Neuron (in vitro differentiated cells): ENCODE results near the gene RASSF9.

Experiments
- H2AFZ ChIP-seq: one replicate; pipeline ENCODE4 v1.6.1; 2013; ENCODE audit warnings: low read depth, mild to moderate bottlenecking, inconsistent platforms, low read length, moderate library complexity
- H3K27me3 ChIP-seq: one replicate; pipeline ENCODE4 v1.6.1; 2013; ENCODE audit warnings: low read length; ENCODE audit not compliant: insufficient read depth
- H3K36me3 ChIP-seq: one replicate; pipeline ENCODE4 v1.6.1; 2013; ENCODE audit warnings: low read length; ENCODE audit not compliant: insufficient read depth
- H3K4me1 ChIP-seq: one replicate; pipeline ENCODE4 v1.6.1; 2013; ENCODE audit warnings: low read length; ENCODE audit not compliant: insufficient read depth
- H3K4me3 ChIP-seq: 2 replicates; pipeline ENCODE4 v1.5.1; 2013; ENCODE audit warnings: mild to moderate bottlenecking, low read length, moderate library complexity
- H3K9me3 ChIP-seq: one replicate; pipeline ENCODE4 v1.6.1; 2013; ENCODE audit warnings: low read length

Gene RASSF9

DNA sequence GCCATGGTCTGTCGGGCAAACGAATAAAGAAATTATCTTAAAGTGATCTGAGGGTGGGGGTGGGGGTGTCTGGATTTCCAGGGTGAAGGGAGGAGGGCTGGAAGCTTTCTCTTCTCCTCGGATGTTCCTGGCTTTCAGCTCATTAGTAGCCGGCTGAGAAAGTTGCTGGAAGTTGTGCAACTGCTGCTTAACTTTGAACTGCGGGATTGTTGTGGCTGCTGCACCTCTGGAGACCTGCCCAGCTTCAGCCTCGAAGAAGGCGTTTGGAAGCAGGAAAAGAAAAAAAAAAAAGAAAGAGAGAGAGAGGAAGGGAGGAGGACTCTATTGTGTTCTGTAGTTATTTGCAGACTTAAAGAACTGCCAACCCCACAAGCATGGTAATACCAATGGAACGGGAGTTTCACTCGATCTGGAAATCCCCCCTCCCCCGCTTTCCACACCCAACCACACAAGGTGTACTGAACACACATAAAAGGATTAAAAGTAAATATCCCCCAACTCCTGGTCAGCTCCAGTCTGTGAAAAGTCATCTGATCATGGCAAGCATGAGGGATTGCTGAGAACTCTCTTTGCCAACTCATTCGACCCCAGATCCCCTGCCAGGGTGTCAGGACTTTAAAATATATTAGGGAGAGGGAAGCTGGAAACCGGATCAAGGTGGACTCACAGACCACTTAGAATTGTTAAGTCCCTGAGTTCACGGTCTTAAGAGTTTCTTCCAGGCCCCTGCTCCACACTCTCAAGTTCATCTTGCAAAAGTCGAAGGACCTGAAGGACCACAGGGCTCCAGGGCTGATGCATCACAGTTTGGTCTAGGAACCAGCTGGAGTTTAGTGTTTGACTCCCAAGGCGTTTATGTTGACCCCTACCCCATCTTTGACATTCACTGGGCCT, at the start of gene RASSF9:
Gene RASSF9, minus strand, starts transcription at position 213 of the 894 bp plus-strand sequence. Its CDS starts 208 bp downstream, at position 5.
- Histone ChIP-seq H3K4me1 (no peaks in the 10 kb centered on the region), H3K4me3 (no peak within 1 kb of the TSS), H3K36me3 (no peaks in the 10 kb centered on the region), H3K9me3 (no peaks in the 10 kb centered on the region), H2AFZ (no peak within 1 kb of the TSS), H3K27me3 (no peaks in the 10 kb centered on the region)

DNA sequence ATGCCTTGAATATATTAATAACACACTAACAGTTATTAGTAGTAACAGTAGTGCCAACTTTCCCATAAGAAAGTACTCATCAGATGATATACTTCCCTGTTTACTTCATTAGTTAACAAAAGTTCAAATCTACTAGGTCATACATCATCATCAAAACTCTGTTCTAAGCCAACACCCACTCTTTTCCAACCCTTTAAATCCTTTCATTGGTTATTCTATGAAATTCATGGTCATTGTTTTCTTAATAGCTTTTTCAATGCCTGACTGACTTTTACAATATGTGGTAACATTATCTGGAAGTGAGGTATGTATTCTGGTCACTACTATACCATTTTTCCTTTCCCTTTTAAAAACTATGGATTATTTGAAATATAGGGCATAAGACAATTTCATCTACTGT, 47.6 kb upstream of the RASSF9 start:
- no peak overlapping the region for H2AFZ ChIP-seq
- no peaks in the 10 kb centered on the region for H3K4me1 ChIP-seq
- H3K4me3 ChIP-seq, result no peak overlapping the region
- no peaks in the 10 kb centered on the region for H3K9me3 ChIP-seq
- no peaks in the 10 kb centered on the region for H3K36me3 ChIP-seq
- peaks cover 2% of the 10 kb centered on the region for H3K27me3 ChIP-seq

DNA sequence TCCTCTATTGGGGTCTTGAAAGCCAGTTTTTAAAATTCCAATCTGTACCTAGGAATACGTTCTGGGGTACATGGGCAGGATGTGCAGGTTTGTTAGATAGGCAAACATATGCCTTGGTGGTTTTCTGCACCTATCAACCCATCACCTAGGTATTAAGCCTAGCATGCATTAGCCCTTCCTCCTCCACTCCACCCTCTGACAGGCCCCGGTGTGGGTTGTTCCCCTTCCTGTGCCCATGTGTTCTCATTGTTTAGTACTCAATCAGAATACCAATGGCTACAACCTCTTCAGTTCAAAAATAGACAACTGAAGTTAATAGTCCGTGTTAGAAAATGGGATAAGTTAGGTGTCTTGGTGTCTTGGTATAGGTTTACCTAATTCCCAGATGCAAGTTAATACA, 41.2 kb upstream of the RASSF9 start:
- H3K4me3 ChIP-seq, result no peak overlapping the region
- no peak overlapping the region for H2AFZ ChIP-seq
- H3K4me1 ChIP-seq, result peaks cover 4% of the 10 kb centered on the region
- no peaks in the 10 kb centered on the region for H3K27me3 ChIP-seq
- H3K36me3 ChIP-seq, result no peaks in the 10 kb centered on the region
- no peaks in the 10 kb centered on the region for H3K9me3 ChIP-seq

DNA sequence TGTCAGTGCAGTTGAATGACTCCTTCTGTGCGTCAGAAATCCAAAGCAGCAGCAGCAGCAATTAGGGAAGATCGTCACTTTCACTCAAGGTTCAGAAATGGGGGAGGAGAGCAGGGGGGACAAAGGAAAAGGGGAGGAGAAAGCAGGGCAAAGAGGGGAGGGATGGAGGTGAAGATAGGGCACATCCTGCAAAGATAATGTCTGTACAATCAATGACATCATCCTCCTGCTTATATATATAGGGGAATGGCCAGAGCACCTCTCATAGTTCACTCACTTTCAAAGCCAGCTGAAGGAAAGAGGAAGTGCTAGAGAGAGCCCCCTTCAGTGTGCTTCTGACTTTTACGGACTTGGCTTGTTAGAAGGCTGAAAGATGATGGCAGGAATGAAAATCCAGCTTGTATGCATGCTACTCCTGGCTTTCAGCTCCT, 37.8 kb upstream of the RASSF9 start, which contains the start of gene NTS:
Gene NTS, plus strand, starts transcription at position 265 of the 431 bp plus-strand sequence. Its CDS starts 109 bp downstream, at position 374.
- H3K9me3 ChIP-seq, result no peaks in the 10 kb centered on the region
- H3K36me3 ChIP-seq, result no peaks in the 10 kb centered on the region
- H2AFZ ChIP-seq, result peak within 1 kb of the TSS; percentile 40
- peak within 1 kb of the TSS; percentile 35 for H3K4me3 ChIP-seq
- no peaks in the 10 kb centered on the region for H3K27me3 ChIP-seq
- H3K4me1 ChIP-seq, result peaks cover 4% of the 10 kb centered on the region

DNA sequence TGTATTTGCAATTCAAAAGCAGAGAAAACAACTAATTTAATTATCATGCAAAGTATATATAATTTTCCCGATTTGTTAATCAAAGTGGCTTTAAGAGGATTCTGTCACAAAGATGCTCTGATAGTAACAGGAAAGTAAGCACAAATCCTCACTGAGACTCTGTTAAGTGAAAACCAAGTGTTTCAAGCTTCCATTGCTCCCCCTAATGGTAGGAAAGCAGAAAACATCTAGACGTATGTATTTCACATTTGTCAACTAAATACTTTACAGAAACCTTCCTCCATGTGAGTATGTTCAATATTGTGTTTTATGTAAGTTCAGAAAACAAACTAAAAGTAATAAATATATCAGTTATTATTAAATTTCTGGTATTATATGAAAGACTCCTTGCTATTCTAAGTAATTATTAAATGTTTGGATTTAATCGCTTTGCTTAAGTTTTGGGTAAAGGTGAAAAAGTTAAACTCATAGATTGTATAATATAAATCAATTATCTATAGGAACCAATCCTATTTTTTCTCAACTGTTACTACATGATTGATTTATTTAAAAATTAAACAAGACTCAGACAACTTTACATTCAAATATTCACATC, 36.4 kb upstream of the RASSF9 start:
- no peaks in the 10 kb centered on the region for H3K27me3 ChIP-seq
- H3K4me3 ChIP-seq, result no peak overlapping the region
- no peak overlapping the region for H2AFZ ChIP-seq
- no peaks in the 10 kb centered on the region for H3K9me3 ChIP-seq
- H3K4me1 ChIP-seq, result peaks cover 4% of the 10 kb centered on the region
- no peaks in the 10 kb centered on the region for H3K36me3 ChIP-seq

DNA sequence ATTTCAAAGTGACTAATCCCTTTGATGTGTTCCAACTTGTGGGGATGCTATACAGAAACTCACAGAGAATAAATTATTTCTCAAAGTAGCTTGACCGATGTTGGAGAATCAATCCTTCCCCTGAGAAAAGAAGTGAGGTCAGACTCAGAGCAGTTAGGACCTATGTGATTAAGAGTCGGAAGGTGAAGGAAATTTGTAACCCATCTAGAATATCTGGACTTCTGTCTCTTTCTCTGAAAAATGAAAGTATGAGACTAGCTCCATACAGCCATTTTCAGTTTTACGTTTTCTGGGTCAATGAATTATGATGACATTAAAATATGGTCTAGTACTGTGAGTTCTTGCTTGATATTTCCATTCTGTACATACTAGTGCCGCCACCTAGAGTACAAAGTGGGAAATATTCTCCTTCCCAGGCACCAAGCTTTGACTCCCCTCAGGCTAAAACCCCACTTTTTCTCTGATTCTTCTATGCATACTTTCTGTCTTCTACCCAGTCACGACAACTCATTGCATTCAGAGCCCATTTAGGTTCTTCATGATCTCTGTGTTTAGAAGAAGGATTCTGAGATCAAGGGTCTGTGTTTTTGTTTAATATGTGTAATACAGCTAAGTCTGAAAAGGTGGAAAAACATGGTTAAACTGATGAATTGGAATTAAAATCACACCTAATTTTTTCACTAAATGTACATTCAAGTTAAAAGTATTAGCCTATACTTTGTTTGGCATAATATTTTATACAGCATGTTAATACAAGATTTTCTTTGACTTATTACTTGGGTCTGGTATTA, 31.0 kb upstream of the RASSF9 start:
- Histone ChIP-seq H3K36me3 (no peaks in the 10 kb centered on the region), H3K4me3 (no peak overlapping the region), H2AFZ (no peak overlapping the region), H3K27me3 (no peaks in the 10 kb centered on the region), H3K4me1 (no peaks in the 10 kb centered on the region), H3K9me3 (no peaks in the 10 kb centered on the region)

DNA sequence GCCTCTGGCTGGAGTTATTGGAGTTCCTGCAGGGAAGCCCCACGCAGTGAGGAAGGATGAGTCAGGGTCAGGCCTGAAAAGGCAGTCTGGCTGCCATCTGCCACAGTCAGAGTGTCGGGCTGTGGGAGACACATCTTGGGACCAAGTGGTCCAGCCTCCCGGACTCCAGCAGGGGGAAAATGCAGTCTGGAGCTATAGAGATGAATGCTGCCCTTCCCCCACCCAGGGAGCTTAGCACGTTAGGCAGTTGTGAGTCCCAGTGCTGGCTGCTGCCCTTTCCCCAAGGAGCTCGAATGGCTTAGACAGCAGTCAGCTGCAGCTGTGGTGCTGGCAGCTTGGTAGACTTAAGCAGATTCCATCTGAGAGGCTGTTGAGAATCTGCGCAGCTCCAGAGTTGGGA, 29.7 kb upstream of the RASSF9 start:
- Histone ChIP-seq H3K4me1 (no peaks in the 10 kb centered on the region), H3K4me3 (no peak overlapping the region)

DNA sequence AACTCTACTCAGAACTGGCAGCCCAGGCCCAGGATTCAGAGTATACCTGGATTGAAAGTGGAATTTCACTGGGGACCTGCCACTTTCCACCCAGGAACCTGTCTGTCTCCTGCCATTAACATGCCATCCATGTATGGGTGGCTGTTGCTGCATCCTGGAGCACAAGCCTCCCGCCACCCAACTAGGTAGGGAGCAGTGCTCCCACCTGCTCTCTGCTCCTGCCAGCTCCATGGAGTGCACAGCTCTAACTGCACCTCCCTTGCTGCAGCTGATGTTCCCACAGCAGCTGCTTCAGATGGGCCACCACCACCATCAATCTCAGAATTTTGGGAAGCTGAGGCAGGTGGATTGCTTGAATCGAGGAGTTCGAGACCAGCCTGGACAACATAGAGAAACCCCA, 20.8 kb upstream of the RASSF9 start:
- Histone ChIP-seq H3K9me3 (no peaks in the 10 kb centered on the region), H2AFZ (no peak overlapping the region), H3K4me3 (no peak overlapping the region), H3K27me3 (no peaks in the 10 kb centered on the region), H3K4me1 (no peaks in the 10 kb centered on the region), H3K36me3 (no peaks in the 10 kb centered on the region)

More for the DNA sequence above, 29.7 kb upstream of the RASSF9 start:
- no peaks in the 10 kb centered on the region for H3K9me3 ChIP-seq
- H3K27me3 ChIP-seq, result no peaks in the 10 kb centered on the region
- H2AFZ ChIP-seq, result no peak overlapping the region
- no peaks in the 10 kb centered on the region for H3K36me3 ChIP-seq

DNA sequence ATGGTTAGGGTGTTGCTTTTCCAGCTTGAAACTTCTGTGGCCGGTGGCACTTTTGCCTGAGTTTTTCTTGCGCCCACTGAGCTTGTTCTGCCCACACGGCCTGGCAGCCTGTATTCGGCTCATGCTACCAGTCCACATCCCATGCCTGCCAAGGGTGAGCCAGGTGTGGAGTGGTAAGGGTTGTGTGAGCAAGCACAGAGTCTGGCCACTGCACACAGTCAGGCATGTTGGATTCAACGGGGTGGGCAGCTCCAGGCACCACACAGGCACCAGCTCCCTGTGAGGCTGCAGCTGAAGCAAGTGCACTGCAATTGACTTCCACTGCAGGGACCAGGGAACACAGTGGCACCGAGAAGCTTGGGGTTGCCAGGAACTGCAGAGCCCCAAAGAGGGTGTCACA, 19.1 kb upstream of the RASSF9 start:
- Histone ChIP-seq H2AFZ (no peak overlapping the region), H3K4me1 (no peaks in the 10 kb centered on the region), H3K4me3 (no peak overlapping the region), H3K9me3 (no peaks in the 10 kb centered on the region), H3K27me3 (no peaks in the 10 kb centered on the region), H3K36me3 (no peaks in the 10 kb centered on the region)

DNA sequence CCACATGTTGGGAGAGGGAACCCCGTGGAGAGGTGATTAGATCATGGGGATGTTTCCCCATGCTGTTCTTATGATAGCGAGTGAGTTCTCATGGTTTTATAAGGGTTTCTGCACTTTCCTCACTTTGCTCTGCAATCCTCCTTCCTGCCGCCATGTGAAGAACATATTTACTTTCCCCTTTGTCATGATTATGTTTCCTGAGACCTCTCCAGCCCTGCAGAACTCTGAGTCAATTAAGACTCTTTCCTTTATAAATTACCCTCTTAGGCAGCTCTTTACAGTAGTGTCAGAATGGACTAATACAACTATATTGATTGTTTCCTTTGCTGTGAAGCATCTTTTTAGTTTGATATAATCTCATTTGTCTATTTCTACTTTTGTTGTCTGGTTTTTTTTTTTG, 13.1 kb upstream of the RASSF9 start:
- Histone ChIP-seq H3K36me3 (no peaks in the 10 kb centered on the region), H3K4me1 (no peaks in the 10 kb centered on the region), H3K27me3 (no peaks in the 10 kb centered on the region), H3K4me3 (no peak overlapping the region), H2AFZ (no peak overlapping the region), H3K9me3 (no peaks in the 10 kb centered on the region)

DNA sequence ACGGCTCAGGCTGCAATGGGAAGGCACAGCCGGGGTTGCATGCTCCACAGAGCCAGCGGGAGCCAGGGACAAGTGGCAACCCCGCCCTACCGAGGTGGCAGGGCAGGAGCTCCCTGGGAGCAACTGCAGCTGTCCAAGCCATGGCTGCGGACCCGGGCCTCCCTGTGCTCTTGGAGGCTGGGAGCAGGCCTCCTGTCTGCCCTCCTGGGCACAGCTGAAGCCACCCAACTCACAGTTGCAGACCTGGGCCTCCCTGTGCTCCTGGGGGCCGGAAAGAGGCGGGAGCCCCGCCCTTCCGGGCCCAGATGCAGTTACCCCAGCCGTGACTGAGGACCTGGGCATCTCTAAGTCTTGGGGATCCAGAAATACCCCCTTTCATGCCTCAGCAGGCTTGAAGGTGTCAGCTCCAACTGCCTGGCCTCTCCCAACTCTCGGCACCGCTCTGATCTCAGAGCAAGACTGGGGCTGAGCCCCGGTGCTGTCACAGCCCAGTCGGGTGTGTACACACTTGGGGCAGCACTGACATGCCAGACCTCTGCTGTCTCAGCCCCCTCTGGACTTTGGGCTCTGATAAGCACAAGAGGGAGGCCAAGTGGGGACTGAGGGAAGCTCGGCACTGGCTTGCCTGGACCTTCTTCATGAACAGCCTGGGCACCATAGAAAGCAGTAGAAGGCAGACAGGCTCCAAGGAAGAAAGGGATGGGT, 7.5 kb upstream of the RASSF9 start:
- no peaks in the 10 kb centered on the region for H3K9me3 ChIP-seq
- no peak overlapping the region for H2AFZ ChIP-seq
- H3K4me1 ChIP-seq, result no peaks in the 10 kb centered on the region

DNA sequence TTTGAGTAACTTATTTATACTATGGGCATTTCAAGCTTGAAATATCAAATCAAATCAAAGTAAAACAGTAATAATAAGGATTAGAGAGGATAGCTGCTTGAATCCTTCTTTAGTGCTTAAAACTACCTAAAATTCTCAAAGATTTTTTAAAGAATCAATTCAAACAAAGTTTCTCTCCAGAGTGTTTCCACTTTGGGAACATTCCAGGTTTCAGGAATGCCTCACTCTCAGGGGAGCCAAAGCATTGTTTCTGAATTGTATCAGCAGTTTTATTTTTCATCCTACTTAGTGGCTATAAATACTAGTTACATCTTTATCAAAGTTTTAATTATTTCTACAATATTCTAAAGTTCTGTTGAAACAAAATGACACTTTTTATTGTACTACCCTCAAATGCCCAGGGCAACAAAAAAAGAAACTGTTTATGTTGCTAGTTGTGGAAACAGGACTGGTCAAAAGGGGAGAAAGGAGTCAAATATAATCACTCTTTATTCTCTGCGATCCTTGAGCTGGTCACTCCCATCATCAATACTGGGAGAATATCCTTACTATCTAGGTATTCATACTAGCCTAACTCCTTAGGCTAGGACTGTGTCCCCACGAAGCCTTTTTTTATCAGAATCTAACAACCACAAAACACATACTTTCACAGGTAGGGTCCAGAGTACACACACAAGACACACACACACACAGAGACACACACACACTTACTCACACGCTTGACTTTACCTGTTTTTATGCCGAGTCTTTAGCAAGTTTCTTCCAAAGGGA, 598 bp downstream of the RASSF9 start:
- Histone ChIP-seq H2AFZ (no peak overlapping the region), H3K4me3 (no peak overlapping the region), H3K9me3 (no peaks in the 10 kb centered on the region), H3K36me3 (no peaks in the 10 kb centered on the region), H3K27me3 (no peaks in the 10 kb centered on the region), H3K4me1 (no peaks in the 10 kb centered on the region)

More for the DNA sequence above, 7.5 kb upstream of the RASSF9 start:
- Histone ChIP-seq H3K36me3 (no peaks in the 10 kb centered on the region), H3K27me3 (no peaks in the 10 kb centered on the region), H3K4me3 (no peak overlapping the region)
